K562 (cell line): ENCODE data around the gene UNC13A. TPM values are rescaled to one million over a fixed set of nuclear protein-coding genes. Genes with fewer than 3 reads are reported as not detected.
A peak's percentile ranks its signal among the peaks of the same experiment; 100 is the strongest.

Experiments
- CREM ChIP-seq: IDR thresholded peaks from 2 replicates; pipeline ENCODE4 v1.6.1; 2014; ENCODE audit warnings: antibody characterized with exemption, low read depth
- CTBP1 ChIP-seq: fragments of 450-650 bp; IDR thresholded peaks from 2 replicates; pipeline ENCODE4 v1.6.1; 2016; ENCODE audit warnings: borderline replicate concordance
- EGR1 ChIP-seq: fragments of 450-650 bp; conservative IDR thresholded peaks from 2 replicates; pipeline ENCODE4 v1.6.1; 2017; ENCODE audit warnings: mild to moderate bottlenecking
- ETV1 ChIP-seq: fragments of 450-650 bp; conservative IDR thresholded peaks from 2 replicates; pipeline ENCODE4 v1.6.1; 2016; ENCODE audit warnings: missing genetic modification characterization, control low read depth, low read depth, missing compliant biosample characterization
- HLTF ChIP-seq: fragments of 450-650 bp; IDR thresholded peaks from 2 replicates; pipeline ENCODE4 v1.6.1; 2016
- HMGXB4 ChIP-seq: sonication (generic); formaldehyde crosslinking; IDR thresholded peaks from 2 replicates; pipeline ENCODE4 v1.8.1; 2023; ENCODE audit warnings: mild to moderate bottlenecking, missing genetic modification reagents
- HOXB6 ChIP-seq: fragments of 250-450 bp; sonication (Bioruptor Pico); IDR thresholded peaks from 2 replicates; pipeline ENCODE4 v1.5.1; 2022; ENCODE audit warnings: mild to moderate bottlenecking, borderline replicate concordance
- KDM2B ChIP-seq: fragments of 250-450 bp; sonication (Bioruptor Pico); IDR thresholded peaks from 2 replicates; pipeline ENCODE4 v1.8.0; 2021; ENCODE audit warnings: mild to moderate bottlenecking, moderate library complexity
- NR1H2 ChIP-seq: sonication (generic); formaldehyde crosslinking; IDR thresholded peaks from 2 replicates; pipeline ENCODE4 v1.4.0; 2020; ENCODE audit warnings: mild to moderate bottlenecking, missing genetic modification reagents
- PHB2 ChIP-seq: fragments of 450-650 bp; IDR thresholded peaks from 2 replicates; pipeline ENCODE4 v1.6.1; 2017; ENCODE audit warnings: low read depth
- YY1 ChIP-seq, 3 experiments: IDR thresholded peaks; 2 replicates each; pipeline ENCODE4 v1.6.1; 2011; ENCODE audit warnings: low read length in 2 of 3, mild to moderate bottlenecking in 2 of 3, moderate library complexity in 2 of 3, borderline replicate concordance in 1 of 3, control low read depth in 1 of 3, low read depth in 1 of 3; ENCODE audit not compliant: insufficient read depth in 3 of 3, insufficient replicate concordance in 2 of 3, control insufficient read depth in 1 of 3, insufficient read length in 1 of 3; ENCODE audit errors: extremely low read depth in 1 of 3
- ZFP1 ChIP-seq: fragments of 450-650 bp; formaldehyde crosslinking; IDR thresholded peaks from 2 replicates; pipeline ENCODE4 v1.4.0; 2020; ENCODE audit warnings: mild to moderate bottlenecking, mixed read lengths
- ZNF239 ChIP-seq: fragments of 250-450 bp; sonication (Bioruptor Pico); IDR thresholded peaks from 2 replicates; pipeline ENCODE4 v1.4.0; 2020; ENCODE audit warnings: mild to moderate bottlenecking
- ZNF696 ChIP-seq: fragments of 250-450 bp; sonication (Bioruptor Pico); conservative IDR thresholded peaks from 2 replicates; pipeline ENCODE4 v1.4.0; 2020; ENCODE audit warnings: mild to moderate bottlenecking, moderate library complexity
- ZNF766 ChIP-seq: fragments of 200-800 bp; sonication (Bioruptor generic); conservative IDR thresholded peaks from 2 replicates; pipeline ENCODE4 v1.6.1; 2016; ENCODE audit warnings: missing genetic modification characterization, missing compliant biosample characterization
- polyA plus RNA-seq, 8 experiments: library from polyadenylated mRNA; depleted of rRNA in 4 of 8; stranded (reverse) in 5 of 8; unstranded in 3 of 8; fragments of >200 nt; fragmentation: Nextera tagmentation in 2 of 8; fragmentation: Illumina TruSeq in 1 of 8; extraction: Ambion mirVana in 2 of 8; extraction: Trizol in 1 of 8; gene quantifications; 2 replicates each; pipeline versions ENCODE4 v1.2.1 to v1.2.3, GENCODE V29; 2011 to 2014; ENCODE audit warnings: inconsistent platforms in 1 of 8, missing spikeins in 1 of 8
- total RNA-seq, 7 experiments: library from RNA; depleted of rRNA in 6 of 7; stranded (reverse); fragments of >200 nt in 6 of 7; fragmentation: Illumina TruSeq in 2 of 7; extraction: Trizol in 2 of 7; gene quantifications; 2 replicates each; pipeline versions ENCODE4 v1.2.1 to v1.2.3, GENCODE V29; 2011 to 2021; ENCODE audit warnings: low replicate concordance in 1 of 7
- TF ChIP-seq, protein P1 (sequence below): fragments of 450-650 bp; IDR thresholded peaks from 2 replicates; pipeline ENCODE4 v1.6.1; 2016; ENCODE audit warnings: low read depth
- TF ChIP-seq, protein P2 (sequence below): fragments of 200-800 bp; sonication (Bioruptor generic); IDR thresholded peaks from 2 replicates; pipeline ENCODE4 v1.6.1; 2017; ENCODE audit warnings: missing genetic modification characterization, missing compliant biosample characterization

The UNC13A gene
- total and polyA plus RNA-seq, 9 of the 15 experiments (the other 6 are each of a cell fraction or from before 2014, with no cell fraction given): 0.03 to 1.0 (median 0.25) TPM

- TF ChIP-seq CREM (peak; percentile 91), ZFP1 (CRISPR knock-in tag) (no peak), HOXB6 (no peak), EGR1 (peak; percentile 99), HMGXB4 (CRISPR knock-in tag) (no peak), CTBP1 (0 out of 2 replicates have a peak, but pooled peaks have one; percentile 42), HLTF (no peak), ETV1 (tag) (peak; percentile 52), ZNF766 (CRISPR knock-in tag) (no peak), ZNF696 (no peak), YY1 (IDR thresholded peaks at IDR 0.05; ENCODE audit: borderline replicate concordance in 1 of 3, control insufficient read depth in 1 of 3, extremely low read depth in 1 of 3, insufficient read depth in 3 of 3, insufficient read length in 1 of 3, insufficient replicate concordance in 2 of 3, low read depth in 1 of 3, low read length in 2 of 3) (peak in 1 of 3 experiments; percentile 55), ZNF239 (CRISPR knock-in tag) (no peak), NR1H2 (CRISPR knock-in tag) (no peak), PHB2 (no peak), KDM2B (no peak)
- TF ChIP-seq, protein P1, sequence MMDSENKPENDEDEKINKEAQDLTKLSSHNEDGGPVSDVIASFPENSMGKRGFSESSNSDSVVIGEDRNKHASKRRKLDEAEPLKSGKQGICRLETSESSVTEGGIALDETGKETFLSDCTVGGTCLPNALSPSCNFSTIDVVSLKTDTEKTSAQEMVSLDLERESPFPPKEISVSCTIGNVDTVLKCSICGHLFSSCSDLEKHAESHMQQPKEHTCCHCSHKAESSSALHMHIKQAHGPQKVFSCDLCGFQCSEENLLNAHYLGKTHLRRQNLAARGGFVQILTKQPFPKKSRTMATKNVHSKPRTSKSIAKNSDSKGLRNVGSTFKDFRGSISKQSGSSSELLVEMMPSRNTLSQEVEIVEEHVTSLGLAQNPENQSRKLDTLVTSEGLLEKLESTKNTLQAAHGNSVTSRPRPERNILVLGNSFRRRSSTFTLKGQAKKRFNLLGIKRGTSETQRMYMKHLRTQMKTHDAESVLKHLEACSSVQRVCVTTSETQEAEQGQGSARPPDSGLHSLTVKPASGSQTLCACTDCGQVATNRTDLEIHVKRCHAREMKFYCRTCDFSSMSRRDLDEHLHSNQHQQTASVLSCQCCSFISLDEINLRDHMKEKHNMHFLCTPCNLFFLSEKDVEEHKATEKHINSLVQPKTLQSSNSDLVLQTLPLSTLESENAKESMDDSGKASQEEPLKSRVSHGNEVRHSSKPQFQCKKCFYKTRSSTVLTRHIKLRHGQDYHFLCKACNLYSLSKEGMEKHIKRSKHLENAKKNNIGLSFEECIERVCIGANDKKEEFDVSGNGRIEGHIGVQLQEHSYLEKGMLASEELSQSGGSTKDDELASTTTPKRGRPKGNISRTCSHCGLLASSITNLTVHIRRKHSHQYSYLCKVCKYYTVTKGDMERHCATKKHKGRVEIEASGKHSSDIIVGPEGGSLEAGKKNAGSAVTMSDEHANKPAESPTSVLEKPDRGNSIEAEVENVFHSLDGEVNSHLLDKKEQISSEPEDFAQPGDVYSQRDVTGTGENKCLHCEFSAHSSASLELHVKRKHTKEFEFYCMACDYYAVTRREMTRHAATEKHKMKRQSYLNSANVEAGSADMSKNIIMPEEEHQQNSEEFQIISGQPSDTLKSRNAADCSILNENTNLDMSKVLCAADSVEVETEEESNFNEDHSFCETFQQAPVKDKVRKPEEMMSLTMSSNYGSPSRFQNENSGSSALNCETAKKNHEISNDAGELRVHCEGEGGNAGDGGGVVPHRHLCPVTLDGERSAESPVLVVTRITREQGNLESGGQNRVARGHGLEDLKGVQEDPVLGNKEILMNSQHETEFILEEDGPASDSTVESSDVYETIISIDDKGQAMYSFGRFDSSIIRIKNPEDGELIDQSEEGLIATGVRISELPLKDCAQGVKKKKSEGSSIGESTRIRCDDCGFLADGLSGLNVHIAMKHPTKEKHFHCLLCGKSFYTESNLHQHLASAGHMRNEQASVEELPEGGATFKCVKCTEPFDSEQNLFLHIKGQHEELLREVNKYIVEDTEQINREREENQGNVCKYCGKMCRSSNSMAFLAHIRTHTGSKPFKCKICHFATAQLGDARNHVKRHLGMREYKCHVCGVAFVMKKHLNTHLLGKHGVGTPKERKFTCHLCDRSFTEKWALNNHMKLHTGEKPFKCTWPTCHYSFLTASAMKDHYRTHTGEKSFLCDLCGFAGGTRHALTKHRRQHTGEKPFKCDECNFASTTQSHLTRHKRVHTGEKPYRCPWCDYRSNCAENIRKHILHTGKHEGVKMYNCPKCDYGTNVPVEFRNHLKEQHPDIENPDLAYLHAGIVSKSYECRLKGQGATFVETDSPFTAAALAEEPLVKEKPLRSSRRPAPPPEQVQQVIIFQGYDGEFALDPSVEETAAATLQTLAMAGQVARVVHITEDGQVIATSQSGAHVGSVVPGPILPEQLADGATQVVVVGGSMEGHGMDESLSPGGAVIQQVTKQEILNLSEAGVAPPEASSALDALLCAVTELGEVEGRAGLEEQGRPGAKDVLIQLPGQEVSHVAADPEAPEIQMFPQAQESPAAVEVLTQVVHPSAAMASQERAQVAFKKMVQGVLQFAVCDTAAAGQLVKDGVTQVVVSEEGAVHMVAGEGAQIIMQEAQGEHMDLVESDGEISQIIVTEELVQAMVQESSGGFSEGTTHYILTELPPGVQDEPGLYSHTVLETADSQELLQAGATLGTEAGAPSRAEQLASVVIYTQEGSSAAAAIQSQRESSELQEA: no peak
- TF ChIP-seq, protein P2, sequence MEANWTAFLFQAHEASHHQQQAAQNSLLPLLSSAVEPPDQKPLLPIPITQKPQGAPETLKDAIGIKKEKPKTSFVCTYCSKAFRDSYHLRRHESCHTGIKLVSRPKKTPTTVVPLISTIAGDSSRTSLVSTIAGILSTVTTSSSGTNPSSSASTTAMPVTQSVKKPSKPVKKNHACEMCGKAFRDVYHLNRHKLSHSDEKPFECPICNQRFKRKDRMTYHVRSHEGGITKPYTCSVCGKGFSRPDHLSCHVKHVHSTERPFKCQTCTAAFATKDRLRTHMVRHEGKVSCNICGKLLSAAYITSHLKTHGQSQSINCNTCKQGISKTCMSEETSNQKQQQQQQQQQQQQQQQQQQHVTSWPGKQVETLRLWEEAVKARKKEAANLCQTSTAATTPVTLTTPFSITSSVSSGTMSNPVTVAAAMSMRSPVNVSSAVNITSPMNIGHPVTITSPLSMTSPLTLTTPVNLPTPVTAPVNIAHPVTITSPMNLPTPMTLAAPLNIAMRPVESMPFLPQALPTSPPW (CRISPR knock-in tag): peak; percentile 95
Measured at GRCh38 chr19:17680230-17680722, 7.9 kb downstream of the UNC13A start (continued).
